GM04504 (cell line): ENCODE results near the gene OR2AG2.

Experiments used
- DNase-seq: peaks from one replicate; pipeline ENCODE4 v3.0.0-alpha.2; 2012; ENCODE audit warnings: low read depth

Gene OR2AG2

GRCh38 chr11:6738590-6738989 is 33.2 kb downstream of the OR2AG2 start:
- DNase-seq: no peak

- no peak for DNase-seq
These were observed 33.8 kb downstream of the OR2AG2 start for GRCh38 chr11:6737872-6738466.

DNA sequence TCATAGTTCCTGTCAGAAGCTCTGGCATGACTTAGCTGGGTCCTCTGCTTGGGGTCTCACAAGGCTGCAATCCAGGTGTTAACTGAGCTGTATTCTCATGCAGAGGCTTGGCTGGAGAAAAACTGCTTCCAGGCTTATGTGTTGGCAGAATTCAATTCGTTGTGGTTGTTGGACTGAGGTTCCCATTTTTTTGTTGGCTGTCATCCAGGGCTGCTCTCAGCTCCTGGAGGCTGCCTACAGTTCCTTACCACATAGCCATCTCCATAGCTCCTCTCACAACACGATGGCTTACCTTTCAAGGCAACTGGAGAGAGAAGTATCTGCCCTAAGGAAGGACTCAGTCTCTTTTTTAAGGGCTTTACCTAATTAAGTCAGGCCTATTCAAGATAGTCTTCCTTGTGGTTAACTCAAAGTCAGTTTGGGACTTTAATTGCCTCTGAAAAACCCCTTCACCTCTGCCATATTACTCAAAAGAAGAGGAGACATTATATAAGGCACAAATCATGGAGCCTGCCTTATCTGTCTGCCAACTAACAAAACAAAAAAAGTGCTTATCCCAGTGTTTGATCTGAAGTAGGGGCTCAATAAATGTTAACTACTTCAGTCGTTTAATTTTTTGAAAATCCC is 35.2 kb downstream of the OR2AG2 start:
- no peak for DNase-seq

DNA sequence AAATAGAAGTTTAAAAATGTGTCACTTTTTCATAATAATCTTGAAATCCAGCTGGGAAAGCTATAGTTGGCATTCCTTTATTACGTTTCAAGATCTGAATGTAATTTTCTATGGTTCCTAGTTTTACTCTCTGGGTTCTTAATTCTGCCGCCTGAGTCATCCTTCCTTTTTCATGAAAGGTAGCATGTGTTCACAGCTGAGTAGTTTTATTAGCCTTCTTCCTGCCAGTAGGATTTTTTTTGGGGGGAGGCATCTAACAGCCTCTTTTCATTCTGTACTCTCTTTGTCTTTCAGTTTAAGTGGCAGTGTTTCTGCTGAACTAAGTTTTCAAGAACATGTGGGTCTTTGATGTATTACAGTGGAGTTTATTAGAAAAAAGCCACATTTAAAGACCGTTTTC is 36.5 kb downstream of the OR2AG2 start:
- no peak for DNase-seq

DNA sequence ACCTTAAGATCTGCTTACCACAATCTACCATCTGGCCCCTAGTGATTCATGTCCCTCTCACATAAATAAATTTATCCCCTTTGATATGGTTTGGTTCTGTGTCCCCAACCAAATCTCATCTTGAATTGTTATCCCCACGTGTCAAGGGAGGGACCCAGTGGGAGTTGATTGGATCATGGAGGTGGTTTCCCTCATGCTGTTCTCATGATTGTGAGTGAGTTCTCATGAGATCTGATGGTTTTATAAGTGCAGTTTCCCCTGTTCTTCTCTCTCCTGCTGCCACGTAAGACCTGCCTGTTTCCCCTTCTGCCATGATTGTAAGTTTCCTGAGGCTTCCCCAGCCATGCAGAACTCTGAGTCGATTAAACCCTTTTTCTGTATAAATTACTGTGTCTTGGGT is 37.2 kb downstream of the OR2AG2 start:
- DNase-seq: no peak

GRCh38 chr11:6733326-6734275 is 38.2 kb downstream of the OR2AG2 start:
- DNase-seq: no peak

DNA sequence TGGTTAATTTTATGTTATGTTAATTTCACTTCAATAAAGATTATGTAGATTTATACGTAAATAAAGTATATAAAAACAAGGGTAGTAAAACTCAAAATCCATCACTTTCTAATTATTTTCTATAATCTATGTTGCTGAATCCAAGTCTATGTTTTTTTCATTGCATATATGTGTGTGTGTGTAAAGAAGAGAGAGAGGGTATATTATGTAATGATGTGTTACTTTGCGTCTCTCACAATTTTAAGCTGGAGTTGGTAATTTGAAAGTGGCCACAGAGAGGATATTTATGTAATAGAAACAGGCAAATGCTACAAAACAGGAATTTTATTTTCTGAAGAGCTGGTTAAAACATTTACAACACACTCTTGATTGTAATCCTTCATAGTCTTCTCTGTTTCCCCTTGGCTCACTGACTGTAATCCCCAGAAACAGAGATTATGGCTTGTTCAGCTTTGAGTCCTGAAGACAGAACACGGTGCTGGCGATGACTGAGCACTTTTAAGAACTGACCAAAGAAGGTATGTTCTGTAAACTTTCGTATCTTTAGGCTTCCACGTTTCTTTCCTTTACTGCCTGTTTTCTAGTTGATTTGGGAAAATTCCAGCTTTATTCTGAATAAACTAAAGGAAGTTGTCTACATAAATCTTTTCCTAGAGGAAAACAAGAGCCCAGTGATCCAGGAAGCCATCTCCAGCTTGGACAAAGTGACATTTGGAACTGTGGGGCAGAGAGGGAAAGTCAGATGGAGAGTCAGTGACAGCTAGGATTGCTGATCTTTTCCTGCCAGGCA is 43.6 kb downstream of the OR2AG2 start:
- DNase-seq: no peak

- no peak for DNase-seq
These were observed 46.3 kb downstream of the OR2AG2 start for GRCh38 chr11:6725386-6725896.

DNA sequence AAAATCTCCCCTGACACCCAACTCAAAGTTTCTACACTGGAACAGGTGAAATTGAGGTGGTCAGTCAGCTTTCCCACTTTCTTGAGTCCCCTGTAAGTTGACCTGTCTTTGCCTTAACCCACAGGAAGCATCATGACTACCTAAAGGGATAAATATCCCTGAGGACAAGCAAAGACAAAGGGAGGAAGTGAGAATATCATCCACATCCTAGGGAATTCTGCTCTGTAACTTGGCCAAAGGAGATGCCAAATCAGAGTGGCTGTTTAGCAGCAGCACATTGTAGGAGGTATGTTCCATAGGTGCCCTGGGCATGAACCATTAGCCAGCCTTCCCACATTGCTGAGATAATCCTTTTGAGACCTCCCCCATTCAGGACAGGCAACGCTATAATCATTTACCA is 47.8 kb downstream of the OR2AG2 start:
- no peak for DNase-seq

- DNase-seq: no peak
These were observed 50.4 kb downstream of the OR2AG2 start for GRCh38 chr11:6721343-6721742.

- DNase-seq: no peak
These were observed 52.2 kb downstream of the OR2AG2 start for GRCh38 chr11:6719576-6719975.

GRCh38 chr11:6717426-6717825 is 54.4 kb downstream of the OR2AG2 start:
- no peak for DNase-seq
